ENCODE measurements around the gene FGFR2. TPM values are rescaled to one million over a fixed set of nuclear protein-coding genes. Genes with fewer than 3 reads are reported as not detected.

The FGFR2 gene
- total RNA-seq, 2 donors from 2014 or later = 49.7 to 78.5 TPM

- 92% methylated on average over 8 of the region's 8 CpGs for WGBS
- H3K4me3 ChIP-seq = no peak overlapping the region
- no peaks in the 10 kb centered on the region for H3K27me3 ChIP-seq (replicated peaks; ENCODE audit: insufficient read depth)
- H3K36me3 ChIP-seq = no peaks in the 10 kb centered on the region
- no peaks in the 10 kb centered on the region for H3K4me1 ChIP-seq (replicated peaks)
- TF ChIP-seq, protein P1, sequence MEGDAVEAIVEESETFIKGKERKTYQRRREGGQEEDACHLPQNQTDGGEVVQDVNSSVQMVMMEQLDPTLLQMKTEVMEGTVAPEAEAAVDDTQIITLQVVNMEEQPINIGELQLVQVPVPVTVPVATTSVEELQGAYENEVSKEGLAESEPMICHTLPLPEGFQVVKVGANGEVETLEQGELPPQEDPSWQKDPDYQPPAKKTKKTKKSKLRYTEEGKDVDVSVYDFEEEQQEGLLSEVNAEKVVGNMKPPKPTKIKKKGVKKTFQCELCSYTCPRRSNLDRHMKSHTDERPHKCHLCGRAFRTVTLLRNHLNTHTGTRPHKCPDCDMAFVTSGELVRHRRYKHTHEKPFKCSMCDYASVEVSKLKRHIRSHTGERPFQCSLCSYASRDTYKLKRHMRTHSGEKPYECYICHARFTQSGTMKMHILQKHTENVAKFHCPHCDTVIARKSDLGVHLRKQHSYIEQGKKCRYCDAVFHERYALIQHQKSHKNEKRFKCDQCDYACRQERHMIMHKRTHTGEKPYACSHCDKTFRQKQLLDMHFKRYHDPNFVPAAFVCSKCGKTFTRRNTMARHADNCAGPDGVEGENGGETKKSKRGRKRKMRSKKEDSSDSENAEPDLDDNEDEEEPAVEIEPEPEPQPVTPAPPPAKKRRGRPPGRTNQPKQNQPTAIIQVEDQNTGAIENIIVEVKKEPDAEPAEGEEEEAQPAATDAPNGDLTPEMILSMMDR (IDR thresholded peaks at IDR 0.05) = no peak
- TF ChIP-seq POLR2A (IDR thresholded peaks at IDR 0.05) (no peak), POLR2AphosphoS5 (IDR thresholded peaks at IDR 0.05) (no peak)
- no peak for DNase-seq (ENCODE audit: low spot score)
- no peak overlapping the region for H3K27ac ChIP-seq
- H3K9me3 ChIP-seq = no peaks in the 10 kb centered on the region
- intact Hi-C loops (cut with DNase I) = no loop called here
Measured at GRCh38 chr10:121493521-121493920, 104.7 kb downstream of the FGFR2 start.

DNA sequence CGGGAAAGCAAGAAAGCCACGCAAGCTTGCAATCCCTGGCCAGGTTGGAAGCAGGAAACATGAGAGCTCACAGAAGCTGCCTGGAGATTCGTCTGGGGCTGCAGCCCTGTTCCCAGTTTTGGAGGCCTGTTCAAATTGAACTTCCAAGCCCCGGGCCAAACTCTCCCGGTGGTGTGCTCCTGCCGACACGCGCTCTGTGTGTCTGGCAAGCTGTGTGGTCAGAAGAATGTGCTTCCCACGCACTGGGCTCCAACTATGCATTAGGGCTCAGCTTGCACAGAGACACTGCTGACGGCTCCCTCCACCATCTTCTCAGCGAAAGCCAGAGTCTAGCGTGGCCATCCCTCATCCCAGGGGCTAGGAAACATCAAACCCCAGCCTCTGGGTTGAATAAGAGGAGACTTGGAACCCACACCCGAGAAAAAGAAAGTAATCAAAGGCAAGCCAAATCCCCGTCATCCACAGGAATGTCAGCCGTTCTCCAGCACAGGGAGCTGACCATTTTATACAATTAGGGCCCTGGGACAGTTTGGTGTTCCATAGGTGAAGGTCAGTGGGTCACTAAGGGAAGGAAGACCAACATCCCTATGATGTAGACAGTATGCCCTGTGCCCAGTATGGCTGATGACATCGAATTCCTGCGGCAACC lies 107.2 kb downstream of the FGFR2 start:
- peak overlapping the region in 1 of 2 donors; percentile 14 for H3K27ac ChIP-seq
- no peaks in the 10 kb centered on the region for H3K27me3 ChIP-seq (replicated peaks; ENCODE audit: insufficient read depth)
- no peaks in the 10 kb centered on the region for H3K9me3 ChIP-seq
- intact Hi-C loops (cut with DNase I) = no loop called here
- H3K4me1 ChIP-seq (replicated peaks) = no peaks in the 10 kb centered on the region
- TF ChIP-seq, protein P1 (IDR thresholded peaks at IDR 0.05) = no peak
- TF ChIP-seq POLR2AphosphoS5 (IDR thresholded peaks at IDR 0.05) (no peak), POLR2A (IDR thresholded peaks at IDR 0.05) (no peak)
- WGBS = 47% methylated on average over 15 of the region's 17 CpGs
- H3K36me3 ChIP-seq = no peaks in the 10 kb centered on the region
- no peak for DNase-seq (ENCODE audit: low spot score)
- no peak overlapping the region for H3K4me3 ChIP-seq

DNA sequence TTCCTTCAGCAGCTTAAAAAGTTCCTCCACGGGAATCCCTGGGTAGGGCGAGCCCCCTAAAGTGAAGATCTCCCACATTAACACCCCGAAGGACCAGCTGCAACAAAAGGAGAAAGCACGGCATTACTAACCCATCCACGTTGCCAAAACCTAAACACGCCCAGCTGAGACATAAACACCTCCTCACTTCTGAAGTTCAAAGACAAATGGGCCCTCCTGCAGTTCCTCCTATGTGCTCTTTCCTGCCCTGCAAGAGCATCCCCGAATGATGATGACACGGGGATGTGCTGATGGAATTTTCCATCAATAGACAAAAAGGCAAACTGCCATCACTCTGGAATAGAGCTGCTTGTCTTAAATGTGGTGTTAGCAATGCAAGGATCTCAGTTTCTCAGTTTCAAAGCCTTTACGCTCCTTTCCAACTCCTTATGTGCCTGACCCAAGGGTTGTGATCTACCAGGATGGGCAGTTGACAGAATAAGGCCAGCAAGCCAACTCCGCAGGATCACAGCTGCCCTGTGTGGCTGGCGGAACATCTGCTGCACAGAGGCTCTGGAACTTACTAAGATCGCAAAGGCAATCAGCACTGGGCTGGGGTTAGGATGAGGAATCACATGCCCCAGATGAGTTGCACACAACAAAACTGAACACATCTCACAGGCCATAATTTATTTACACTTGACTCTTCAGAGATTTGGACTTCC lies 112.7 kb downstream of the FGFR2 start:
- no peak overlapping the region for H3K27ac ChIP-seq
- TF ChIP-seq POLR2A (IDR thresholded peaks at IDR 0.05) (no peak), POLR2AphosphoS5 (IDR thresholded peaks at IDR 0.05) (no peak)
- TF ChIP-seq, protein P1 (IDR thresholded peaks at IDR 0.05) = no peak
- H3K9me3 ChIP-seq = no peaks in the 10 kb centered on the region
- intact Hi-C loops (cut with DNase I) = no loop called here
- H3K4me3 ChIP-seq = no peak overlapping the region
- DNase-seq (ENCODE audit: low spot score) = no peak
- H3K4me1 ChIP-seq (replicated peaks) = no peaks in the 10 kb centered on the region
- H3K27me3 ChIP-seq (replicated peaks; ENCODE audit: insufficient read depth) = no peaks in the 10 kb centered on the region
- WGBS = 73% methylated on average over 12 of the region's 12 CpGs
- no peaks in the 10 kb centered on the region for H3K36me3 ChIP-seq

DNA sequence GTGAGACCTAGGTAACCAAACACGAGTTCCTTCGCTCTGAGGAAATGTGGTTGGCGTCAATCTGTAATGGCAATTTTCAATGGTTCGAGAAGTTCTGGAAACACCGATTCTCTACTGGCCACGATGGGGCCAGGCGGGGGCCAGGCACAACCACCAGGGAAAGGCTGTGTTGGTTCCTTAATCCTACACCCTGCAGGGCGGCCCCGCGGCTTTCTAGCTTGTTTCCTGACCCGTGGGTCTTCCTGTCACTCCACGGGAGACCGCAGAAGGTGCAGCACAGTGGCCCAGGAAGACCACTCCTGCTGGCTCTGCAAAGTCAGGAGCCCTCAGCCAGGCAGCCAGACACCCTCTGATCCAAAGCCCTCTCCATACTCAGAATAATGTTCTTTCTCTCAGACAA lies 113.4 kb downstream of the FGFR2 start:
- Histone ChIP-seq H3K36me3 (no peaks in the 10 kb centered on the region), H3K4me1 (replicated peaks) (no peaks in the 10 kb centered on the region), H3K27ac (no peak overlapping the region), H3K9me3 (no peaks in the 10 kb centered on the region), H3K4me3 (no peak overlapping the region), H3K27me3 (replicated peaks; ENCODE audit: insufficient read depth) (no peaks in the 10 kb centered on the region)
- no peak for DNase-seq (ENCODE audit: low spot score)
- TF ChIP-seq, protein P1 (IDR thresholded peaks at IDR 0.05) = no peak
- TF ChIP-seq POLR2AphosphoS5 (IDR thresholded peaks at IDR 0.05) = no peak
- TF ChIP-seq POLR2A (IDR thresholded peaks at IDR 0.05) = no peak
- WGBS = 72% methylated on average over 13 of the region's 13 CpGs
- intact Hi-C loops (cut with DNase I) = no loop called here

DNA sequence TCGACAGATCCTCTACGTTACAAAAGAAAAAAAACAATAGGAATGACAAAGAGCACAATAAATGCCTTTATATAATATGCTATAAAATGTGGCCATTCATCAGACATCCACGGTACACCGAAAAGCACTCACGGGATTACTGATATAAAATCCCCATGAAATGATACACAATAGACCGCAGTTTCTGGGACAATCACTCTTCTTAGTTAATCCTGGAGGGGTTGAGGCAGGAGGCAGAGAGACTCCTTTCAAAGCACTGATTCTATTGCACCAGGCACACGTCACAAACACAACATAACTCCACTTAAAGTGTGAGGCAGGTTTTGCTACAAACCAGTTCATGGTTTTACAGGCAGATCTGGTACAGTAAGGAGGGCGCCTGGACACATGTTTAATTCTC lies 113.8 kb downstream of the FGFR2 start:
- DNase-seq (ENCODE audit: low spot score) = no peak
- H3K9me3 ChIP-seq = no peaks in the 10 kb centered on the region
- H3K4me1 ChIP-seq (replicated peaks) = no peaks in the 10 kb centered on the region
- no peaks in the 10 kb centered on the region for H3K36me3 ChIP-seq
- no peaks in the 10 kb centered on the region for H3K27me3 ChIP-seq (replicated peaks; ENCODE audit: insufficient read depth)
- no peak overlapping the region for H3K27ac ChIP-seq
- H3K4me3 ChIP-seq = no peak overlapping the region
- intact Hi-C loops (cut with DNase I) = no loop called here
- 58% methylated on average over 8 of the region's 8 CpGs for WGBS
- TF ChIP-seq, protein P1 (IDR thresholded peaks at IDR 0.05) = no peak
- no peak for TF ChIP-seq POLR2AphosphoS5 (IDR thresholded peaks at IDR 0.05)
- TF ChIP-seq POLR2A (IDR thresholded peaks at IDR 0.05) = no peak
